ENCODE measurements around the gene WNT6. TPM values are rescaled to one million over a fixed set of nuclear protein-coding genes. Genes with fewer than 3 reads are reported as not detected.

WNT6 gene
- total and polyA plus RNA-seq, 2 of the 8 experiments (the other 6 are each of a cell fraction or from before 2014, with no cell fraction given): not detected

Small RNA genes within 50 kb of the gene (microRNA-seq; reads per million reads assigned to microRNA genes)
- 0 reads per million in 2 experiments for gene MIR9500 (ENCODE audit: borderline microRNAs expressed in 2 of 2, borderline number of aligned reads in 2 of 2, borderline replicate concordance in 1 of 2)

Small RNA genes within 50 kb of the gene (small RNA-seq; reads per million reads assigned to genes)
- gene RNU6-642P (ENCODE audit: insufficient read depth): not detected

Other genes with a start within 250 kb of the WNT6 start
- 32.5 and 37.9 TPM in 2 replicates for gene ZNF142, start 200.2 kb upstream of the WNT6 start, total RNA-seq (2021; fragmentation: NEBNext Ultra II Directional; extraction: Animal tissue kit (Norgen Biotek cat#: 25700))
- gene ZNF142, start 200.2 kb upstream of the WNT6 start, polyA plus RNA-seq (2011; rRNA removed): 9.4 and 18.5 TPM in 2 replicates
- 22.0 and 23.7 TPM in 2 replicates for gene BCS1L, start 200.1 kb upstream of the WNT6 start, total RNA-seq (2021; fragmentation: NEBNext Ultra II Directional; extraction: Animal tissue kit (Norgen Biotek cat#: 25700))
- gene BCS1L, start 200.1 kb upstream of the WNT6 start, polyA plus RNA-seq (2011; rRNA removed): 37.1 and 60.4 TPM in 2 replicates
- gene RNF25, start 187.8 kb upstream of the WNT6 start, total RNA-seq (2021; fragmentation: NEBNext Ultra II Directional; extraction: Animal tissue kit (Norgen Biotek cat#: 25700)): 19.6 and 24.7 TPM in 2 replicates
- gene RNF25, start 187.8 kb upstream of the WNT6 start, polyA plus RNA-seq (2011; rRNA removed): 29.6 and 31.6 TPM in 2 replicates
- 34.9 and 41.4 TPM in 2 replicates for gene STK36, start 187.7 kb upstream of the WNT6 start, total RNA-seq (2021; fragmentation: NEBNext Ultra II Directional; extraction: Animal tissue kit (Norgen Biotek cat#: 25700))
- 57.6 and 65.8 TPM in 2 replicates for gene STK36, start 187.7 kb upstream of the WNT6 start, polyA plus RNA-seq (2011; rRNA removed)
- gene TTLL4, start 149.0 kb upstream of the WNT6 start, total RNA-seq (2021; fragmentation: NEBNext Ultra II Directional; extraction: Animal tissue kit (Norgen Biotek cat#: 25700)): 105 and 106 TPM in 2 replicates
- gene TTLL4, start 149.0 kb upstream of the WNT6 start, polyA plus RNA-seq (2011; rRNA removed): 63.1 and 71.1 TPM in 2 replicates
- gene CYP27A1, start 77.7 kb upstream of the WNT6 start, total RNA-seq (2021; fragmentation: NEBNext Ultra II Directional; extraction: Animal tissue kit (Norgen Biotek cat#: 25700)): 3.9 and 5.4 TPM in 2 replicates
- gene CYP27A1, start 77.7 kb upstream of the WNT6 start, polyA plus RNA-seq (2011; rRNA removed): 12.9 and 14.7 TPM in 2 replicates
- gene PRKAG3, start 28.0 kb upstream of the WNT6 start, total RNA-seq (2021; fragmentation: NEBNext Ultra II Directional; extraction: Animal tissue kit (Norgen Biotek cat#: 25700)): not detected in 2 replicates
- gene PRKAG3, start 28.0 kb upstream of the WNT6 start, polyA plus RNA-seq (2011; rRNA removed): not detected in 2 replicates
- not detected in 2 replicates for gene WNT10A, start 21.0 kb downstream of the WNT6 start, total RNA-seq (2021; fragmentation: NEBNext Ultra II Directional; extraction: Animal tissue kit (Norgen Biotek cat#: 25700))
- gene WNT10A, start 21.0 kb downstream of the WNT6 start, polyA plus RNA-seq (2011; rRNA removed): 0.05 TPM in 1 of 2 replicates, not detected in the other
- gene CDK5R2, start 99.9 kb downstream of the WNT6 start, total RNA-seq (2021; fragmentation: NEBNext Ultra II Directional; extraction: Animal tissue kit (Norgen Biotek cat#: 25700)): not detected in 2 replicates
- 0.14 TPM in 2 replicates for gene CDK5R2, start 99.9 kb downstream of the WNT6 start, polyA plus RNA-seq (2011; rRNA removed)
- not detected in 2 replicates for gene FEV, start 125.4 kb downstream of the WNT6 start, total RNA-seq (2021; fragmentation: NEBNext Ultra II Directional; extraction: Animal tissue kit (Norgen Biotek cat#: 25700))
- gene FEV, start 125.4 kb downstream of the WNT6 start, polyA plus RNA-seq (2011; rRNA removed): not detected in 2 replicates
- gene CRYBA2, start 133.6 kb downstream of the WNT6 start, total RNA-seq (2021; fragmentation: NEBNext Ultra II Directional; extraction: Animal tissue kit (Norgen Biotek cat#: 25700)): not detected in 2 replicates
- not detected in 2 replicates for gene CRYBA2, start 133.6 kb downstream of the WNT6 start, polyA plus RNA-seq (2011; rRNA removed)
- 0.13 and 0.19 TPM in 2 replicates for gene CFAP65, start 181.7 kb downstream of the WNT6 start, total RNA-seq (2021; fragmentation: NEBNext Ultra II Directional; extraction: Animal tissue kit (Norgen Biotek cat#: 25700))
- 0.38 and 0.45 TPM in 2 replicates for gene CFAP65, start 181.7 kb downstream of the WNT6 start, polyA plus RNA-seq (2011; rRNA removed)
- not detected in 2 replicates for gene IHH, start 201.1 kb downstream of the WNT6 start, total RNA-seq (2021; fragmentation: NEBNext Ultra II Directional; extraction: Animal tissue kit (Norgen Biotek cat#: 25700))
- gene IHH, start 201.1 kb downstream of the WNT6 start, polyA plus RNA-seq (2011; rRNA removed): 0.03 and 0.13 TPM in 2 replicates